ENCODE results near the gene COQ9.
A peak's percentile ranks its signal among the peaks of the same experiment; 100 is the strongest.

Gene COQ9

DNA sequence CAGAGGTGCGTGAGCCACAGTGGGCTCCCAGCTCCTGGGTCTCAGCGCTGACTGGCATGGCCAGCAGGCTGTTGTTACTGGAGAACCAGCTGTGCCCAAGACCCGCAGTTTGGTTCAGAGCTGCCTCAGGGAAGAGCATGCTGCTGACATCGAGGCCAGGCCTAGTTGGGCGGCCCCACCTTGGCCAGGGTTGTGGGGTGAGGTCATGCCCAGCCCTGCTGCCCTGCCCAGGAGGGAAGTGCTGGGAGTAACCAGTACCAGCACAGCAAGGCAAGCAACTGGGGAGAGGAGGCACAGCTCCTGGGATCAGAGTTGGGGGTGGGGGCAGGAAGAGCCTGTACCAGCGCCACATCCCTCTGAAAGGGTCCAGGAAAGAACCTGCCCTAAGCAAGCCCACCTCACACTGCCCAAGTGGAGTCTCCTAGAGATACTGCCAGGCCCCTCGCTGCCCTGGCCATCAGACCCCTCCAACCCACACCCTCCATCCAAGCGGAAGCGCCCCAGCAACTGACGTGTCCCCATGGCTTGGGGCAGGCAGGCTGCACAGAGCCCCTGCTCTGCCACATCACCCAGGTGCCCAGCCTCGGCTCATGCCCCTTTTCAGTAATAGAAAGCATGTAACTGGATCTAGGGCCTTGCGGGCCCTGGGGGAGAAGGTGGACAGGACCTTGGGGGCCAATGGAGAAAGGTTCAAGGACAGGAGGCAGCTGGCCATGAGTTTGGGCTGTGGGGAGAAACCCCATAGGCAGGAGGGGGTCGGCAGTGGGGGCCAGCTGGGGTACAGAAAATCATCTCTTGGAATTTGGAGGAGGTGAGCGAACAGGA, 38.0 kb downstream of the COQ9 start:
- no peaks in the 10 kb centered on the region for H3K27me3 ChIP-seq
- intact Hi-C loops (cut with DNase I; ENCODE audit: low total_unique reads) = no loop called here
- peak overlapping the region; percentile 86 to 94 for H3K27ac ChIP-seq
- no peaks in the 10 kb centered on the region for H3K36me3 ChIP-seq
- peak in 1 of 2 donors; percentile 70 for DNase-seq
- peak overlapping the region; percentile 75 to 90 for H3K4me3 ChIP-seq
- H3K4me1 ChIP-seq = peaks cover 0 to 40% (median 35%) of the 10 kb centered on the region in 4 donors
- no peaks in the 10 kb centered on the region for H3K9me3 ChIP-seq
- TF ChIP-seq, protein P1, sequence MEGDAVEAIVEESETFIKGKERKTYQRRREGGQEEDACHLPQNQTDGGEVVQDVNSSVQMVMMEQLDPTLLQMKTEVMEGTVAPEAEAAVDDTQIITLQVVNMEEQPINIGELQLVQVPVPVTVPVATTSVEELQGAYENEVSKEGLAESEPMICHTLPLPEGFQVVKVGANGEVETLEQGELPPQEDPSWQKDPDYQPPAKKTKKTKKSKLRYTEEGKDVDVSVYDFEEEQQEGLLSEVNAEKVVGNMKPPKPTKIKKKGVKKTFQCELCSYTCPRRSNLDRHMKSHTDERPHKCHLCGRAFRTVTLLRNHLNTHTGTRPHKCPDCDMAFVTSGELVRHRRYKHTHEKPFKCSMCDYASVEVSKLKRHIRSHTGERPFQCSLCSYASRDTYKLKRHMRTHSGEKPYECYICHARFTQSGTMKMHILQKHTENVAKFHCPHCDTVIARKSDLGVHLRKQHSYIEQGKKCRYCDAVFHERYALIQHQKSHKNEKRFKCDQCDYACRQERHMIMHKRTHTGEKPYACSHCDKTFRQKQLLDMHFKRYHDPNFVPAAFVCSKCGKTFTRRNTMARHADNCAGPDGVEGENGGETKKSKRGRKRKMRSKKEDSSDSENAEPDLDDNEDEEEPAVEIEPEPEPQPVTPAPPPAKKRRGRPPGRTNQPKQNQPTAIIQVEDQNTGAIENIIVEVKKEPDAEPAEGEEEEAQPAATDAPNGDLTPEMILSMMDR (IDR thresholded peaks at IDR 0.05) = no peak

DNA sequence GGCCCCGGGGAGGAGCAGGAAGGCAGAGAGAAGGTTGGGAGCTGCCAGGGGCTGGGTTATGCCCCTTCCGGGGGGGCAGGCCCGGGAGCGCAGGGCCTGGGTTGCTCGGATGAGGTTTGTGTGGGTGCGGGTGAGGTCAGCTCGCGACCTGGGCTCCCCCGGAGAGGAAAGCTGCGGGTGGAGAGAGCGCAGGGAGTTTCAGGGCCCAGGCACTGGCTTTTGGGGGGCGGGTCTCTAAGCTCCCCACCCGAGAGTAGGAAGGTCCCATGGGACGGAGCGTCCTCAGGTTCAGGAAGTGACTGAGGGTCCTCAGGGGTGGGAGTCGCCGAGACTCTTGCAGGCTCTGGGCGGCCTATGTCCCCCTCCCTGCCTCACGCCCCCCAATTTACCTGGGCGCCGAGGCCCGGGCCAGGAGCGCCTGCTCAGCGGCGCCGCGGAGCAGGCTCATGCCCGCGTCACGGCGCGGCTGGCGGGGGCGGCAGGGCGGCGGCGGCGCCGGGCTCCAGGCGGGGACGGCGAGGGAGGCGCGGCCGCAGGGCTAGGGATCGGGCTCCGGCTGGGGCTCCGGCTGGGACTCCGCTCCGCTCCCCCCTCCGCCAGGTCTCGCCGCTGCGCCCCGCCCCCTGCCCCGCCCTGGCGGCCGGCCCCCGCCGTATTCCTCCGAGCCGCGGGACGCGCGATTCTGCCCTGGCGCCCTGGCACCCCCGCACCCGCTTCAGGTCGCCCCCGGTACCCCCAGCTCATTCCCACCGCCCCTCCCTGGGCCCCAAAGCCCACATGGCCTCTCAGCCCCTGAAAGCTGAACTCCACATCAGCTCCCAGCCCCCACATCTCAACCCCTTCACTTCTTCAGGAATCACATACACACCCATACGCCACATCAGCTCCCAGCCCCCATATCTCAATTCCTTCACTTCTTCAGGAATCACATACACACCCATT, 38.9 kb downstream of the COQ9 start, which contains the start of gene DOK4:
TSS of gene DOK4 (minus strand) at position 578 of the 942 bp plus-strand sequence. CDS start 6,986 bp downstream, outside the sequence.
- intact Hi-C loops (cut with DNase I; ENCODE audit: low total_unique reads) = no loop called here
- TF ChIP-seq, protein P1 (IDR thresholded peaks at IDR 0.05) = no peak
- peak within 1 kb of the TSS; percentile 75 to 90 for H3K4me3 ChIP-seq
- H3K36me3 ChIP-seq = no peaks in the 10 kb centered on the region
- H3K27ac ChIP-seq = peak within 1 kb of the TSS; percentile 86 to 94
- DNase-seq = peak; percentile 74 to 91
- no peaks in the 10 kb centered on the region for H3K27me3 ChIP-seq
- no peaks in the 10 kb centered on the region for H3K9me3 ChIP-seq
- H3K4me1 ChIP-seq = peaks cover 0 to 34% (median 28%) of the 10 kb centered on the region in 4 donors

DNA sequence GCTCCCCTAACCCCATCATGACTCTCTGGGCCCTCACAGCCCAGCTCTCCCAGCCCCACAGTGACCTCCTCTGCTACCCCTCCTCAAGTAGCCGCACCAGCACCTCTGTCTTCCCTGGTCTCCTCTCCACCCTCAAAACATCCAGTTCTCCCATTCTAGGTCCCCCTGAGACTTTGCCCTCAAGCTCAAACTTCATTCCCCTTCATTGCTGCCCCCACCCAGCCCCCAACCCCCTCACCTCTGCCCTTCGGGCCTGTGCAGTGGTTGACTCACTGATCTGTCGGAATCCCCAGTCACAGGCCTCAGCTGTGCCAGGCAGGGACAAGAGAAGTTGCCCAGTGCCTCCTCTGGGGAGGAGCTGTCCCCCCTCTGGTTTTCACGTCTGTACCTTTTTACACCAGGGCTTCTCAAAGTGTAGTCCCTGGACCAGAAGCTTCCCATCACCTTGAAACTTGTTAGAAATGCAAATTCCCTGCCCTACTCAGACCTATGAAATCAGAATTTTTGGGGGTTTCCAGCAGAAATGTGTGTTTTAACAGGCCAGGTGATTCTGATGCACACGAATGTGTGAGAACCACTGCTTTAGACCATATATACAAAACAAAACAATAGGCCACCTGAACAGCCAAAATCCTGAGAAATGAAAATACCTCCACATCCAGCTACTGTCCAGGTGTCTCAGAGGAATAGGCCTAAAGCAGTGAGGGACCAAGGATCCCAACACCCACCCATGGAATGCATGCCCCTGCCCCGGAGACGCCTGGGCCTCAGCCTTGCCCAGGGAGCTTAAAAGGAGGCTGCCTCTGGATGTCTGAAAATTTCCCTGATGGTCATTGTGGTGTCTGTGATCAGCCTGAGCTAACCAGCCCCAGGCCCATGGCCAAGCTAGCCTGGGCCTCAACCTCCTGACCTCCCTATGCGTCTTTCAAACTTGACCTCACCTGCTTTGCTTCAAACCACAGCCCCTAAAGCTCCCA, 39.9 kb downstream of the COQ9 start:
- Histone ChIP-seq H3K27ac (peak overlapping the region; percentile 86 to 94), H3K27me3 (no peaks in the 10 kb centered on the region), H3K4me1 (peaks cover 0 to 34% (median 28%) of the 10 kb centered on the region in 4 donors), H3K36me3 (no peaks in the 10 kb centered on the region), H3K9me3 (no peaks in the 10 kb centered on the region), H3K4me3 (peak overlapping the region; percentile 75 to 90)
- TF ChIP-seq, protein P1 (IDR thresholded peaks at IDR 0.05) = no peak
- intact Hi-C loops (cut with DNase I; ENCODE audit: low total_unique reads) = no loop called here
- DNase-seq = peak in 1 of 2 donors; percentile 64

DNA sequence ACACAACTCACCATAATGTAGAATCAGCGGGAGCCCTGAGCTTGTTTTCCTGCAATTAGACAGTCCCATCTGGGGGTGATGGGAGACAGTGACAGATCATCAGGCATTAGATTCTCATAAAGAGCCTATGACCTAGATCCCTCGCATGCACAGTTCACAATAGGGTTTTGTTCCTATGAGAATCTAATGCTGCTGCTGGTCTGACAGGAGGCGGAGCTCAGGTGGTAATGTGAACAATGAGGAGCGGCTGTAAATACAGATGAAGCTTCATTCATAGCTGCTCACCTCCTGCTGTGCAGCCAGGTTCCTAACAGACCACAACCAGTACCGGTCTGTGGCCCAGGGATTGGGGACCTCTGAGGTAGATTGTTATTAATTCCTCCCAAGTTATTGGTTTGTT, 42.0 kb downstream of the COQ9 start:
- TF ChIP-seq, protein P1 (IDR thresholded peaks at IDR 0.05) = no peak
- Histone ChIP-seq H3K9me3 (no peaks in the 10 kb centered on the region), H3K27me3 (no peaks in the 10 kb centered on the region), H3K4me1 (peaks cover 0 to 30% (median 23%) of the 10 kb centered on the region in 4 donors), H3K4me3 (no peak overlapping the region), H3K27ac (no peak overlapping the region), H3K36me3 (no peaks in the 10 kb centered on the region)
- DNase-seq = no peak
- intact Hi-C loops (cut with DNase I; ENCODE audit: low total_unique reads) = no loop called here

DNA sequence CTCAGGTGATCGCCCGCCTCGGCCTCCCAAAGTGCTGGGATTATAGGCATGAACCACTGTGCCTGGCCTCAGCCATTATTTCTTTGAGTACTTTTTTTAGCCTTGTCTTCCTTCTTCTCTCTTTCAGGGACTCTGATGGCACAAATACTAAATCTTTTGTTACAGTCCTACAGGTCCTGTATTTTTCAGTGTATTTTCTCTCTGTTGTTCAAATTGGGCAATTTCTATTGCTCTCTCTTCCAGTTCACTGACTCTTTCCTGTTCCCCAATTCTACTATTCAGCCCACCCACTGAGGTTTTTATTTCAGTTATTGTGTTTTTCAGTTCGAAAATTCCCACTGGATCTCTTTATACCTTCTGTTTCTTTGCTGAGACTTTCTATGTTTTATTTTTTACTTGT, 46.5 kb downstream of the COQ9 start:
- TF ChIP-seq, protein P1 (IDR thresholded peaks at IDR 0.05) = no peak

More for the DNA sequence above, 46.5 kb downstream of the COQ9 start:
- intact Hi-C loops (cut with DNase I; ENCODE audit: low total_unique reads) = no loop called here
- Histone ChIP-seq H3K4me1 (no peaks in the 10 kb centered on the region), H3K36me3 (no peaks in the 10 kb centered on the region), H3K9me3 (no peaks in the 10 kb centered on the region), H3K4me3 (no peak overlapping the region), H3K27me3 (no peaks in the 10 kb centered on the region), H3K27ac (no peak overlapping the region)
- DNase-seq = no peak
